Pancreas (tissue), 10 donors: Measurements from ENCODE around the gene R3HDM4. TPM values are rescaled to one million over a fixed set of nuclear protein-coding genes. Genes with fewer than 3 reads are reported as not detected.

Experiments used
- ATAC-seq, 4 donors: fragments of 200-7000 bp; cut with Tn5 transposase; one replicate each; pipeline versions ENCODE4 v1.8.0 to v1.9.1; 2020; ENCODE audit warnings: mild to moderate bottlenecking in 4 of 4, moderate library complexity in 4 of 4
- DNase-seq, 6 donors: peaks; one replicate each; pipeline ENCODE4 v3.0.0-alpha.2; 2020
- FAIRE-seq: peaks from 2 replicates; lab custom pipeline; 2012; peaks lifted over from hg19 to GRCh38; lab: Jason Lieb, UNC
- H3K27ac ChIP-seq, 4 donors: fragments of 200-600 bp; sonication (generic); 1 replicate in 3 of 4; 2 replicates in 1 of 4; pipeline versions ENCODE4 v1.5.0 to v1.8.0; 2020
- H3K27me3 ChIP-seq, 4 donors: fragments of 200-600 bp; one replicate each; pipeline ENCODE4 v1.8.0; 2021
- H3K36me3 ChIP-seq, 3 donors: fragments of 200-600 bp; sonication (generic) in 1 of 3; one replicate each; pipeline versions ENCODE4 v1.5.0 to v1.8.0; 2020 to 2021
- H3K4me1 ChIP-seq, 3 donors: fragments of 200-600 bp; one replicate each; pipeline ENCODE4 v1.8.0; 2021
- H3K4me3 ChIP-seq, 4 donors: fragments of 200-600 bp; sonication (generic) in 2 of 4; one replicate each; pipeline versions ENCODE4 v1.5.0 to v1.8.0; 2020 to 2021
- H3K9me3 ChIP-seq, 4 donors: fragments of 200-600 bp; one replicate each; pipeline ENCODE4 v1.8.0; 2021
- WGBS, 2 donors: extraction: QIAGEN DNeasy Blood & Tissue Kit; methylation state at CpG; one replicate each; pipeline ENCODE4 v1.1.7; 2013; 5-methylcytosine and 5-hydroxymethylcytosine counted together
- intact Hi-C, 3 donors: fragments of 100-400 bp; cut with DNase I; formaldehyde crosslinking; loops; one replicate each; pipeline versions ENCODE4 v1.11.1 to v1.14.2; 2022
- polyA plus RNA-seq, 2 donors: library from polyadenylated mRNA; stranded (reverse); fragments of 200-250 nt; gene quantifications; one replicate each; pipeline ENCODE4 v1.2.3, GENCODE V29; 2013
- total RNA-seq, 6 donors: library from RNA; stranded (reverse); fragmentation: NEBNext Ultra II Directional in 4 of 6; extraction: Animal tissue kit (Norgen Biotek cat#: 25700) in 4 of 6; gene quantifications; one replicate each; pipeline versions ENCODE4 v1.2.1 to v1.2.4, GENCODE V29; 2021 to 2023
- TF ChIP-seq, protein P1 (sequence below), 4 donors: fragments of 200-600 bp; sonication (generic) in 3 of 4; IDR thresholded peaks; one replicate each; pipeline versions ENCODE4 v1.5.0 to v1.8.0; 2021; ENCODE audit warnings: antibody characterized with exemption in 4 of 4
- donor health status: healthy with polysubstance abuse.
- donor health status: DM: no; HTN: no; CAD: no; lungs with moderate emphysema.
- donor health status: DM: no; HTN: no; CAD: no.
- donor health status: control.
- donor health status: control.
- donor health status: Bipolar disorder and iron deficiency.
- donor health status: DM: yes; HTN: yes; CAD: no.
- donor health status: DM: no; HTN: no; CAD: no.
- donor health status: DM: no; HTN: no; CAD: no.
- donor health status: DM: yes; HTN: yes; CAD: no.

The R3HDM4 gene
- total and polyA plus RNA-seq, 8 donors: 21.6 to 57.2 (median 31.8) TPM

DNA sequence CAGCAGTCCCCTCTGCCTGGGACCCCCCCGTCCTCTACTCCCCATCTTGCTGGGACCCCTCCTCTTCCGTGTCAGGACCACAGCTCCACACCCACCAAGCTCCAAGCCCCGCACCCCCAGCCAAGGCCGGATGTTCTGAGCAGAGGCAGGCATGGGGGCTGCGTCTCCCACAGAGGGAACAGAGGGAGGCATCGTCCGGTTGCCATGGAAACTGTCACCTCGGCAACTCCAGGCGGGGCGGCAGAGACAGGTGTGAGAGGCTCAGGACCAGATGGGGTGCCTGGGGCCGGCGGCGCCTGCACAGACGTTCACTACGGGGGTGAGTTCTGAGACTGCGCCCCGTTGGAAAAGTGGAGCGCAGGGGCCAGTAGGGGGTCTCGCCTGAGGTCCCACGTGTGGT is 14.4 kb downstream of the R3HDM4 start:
- TF ChIP-seq, protein P1, sequence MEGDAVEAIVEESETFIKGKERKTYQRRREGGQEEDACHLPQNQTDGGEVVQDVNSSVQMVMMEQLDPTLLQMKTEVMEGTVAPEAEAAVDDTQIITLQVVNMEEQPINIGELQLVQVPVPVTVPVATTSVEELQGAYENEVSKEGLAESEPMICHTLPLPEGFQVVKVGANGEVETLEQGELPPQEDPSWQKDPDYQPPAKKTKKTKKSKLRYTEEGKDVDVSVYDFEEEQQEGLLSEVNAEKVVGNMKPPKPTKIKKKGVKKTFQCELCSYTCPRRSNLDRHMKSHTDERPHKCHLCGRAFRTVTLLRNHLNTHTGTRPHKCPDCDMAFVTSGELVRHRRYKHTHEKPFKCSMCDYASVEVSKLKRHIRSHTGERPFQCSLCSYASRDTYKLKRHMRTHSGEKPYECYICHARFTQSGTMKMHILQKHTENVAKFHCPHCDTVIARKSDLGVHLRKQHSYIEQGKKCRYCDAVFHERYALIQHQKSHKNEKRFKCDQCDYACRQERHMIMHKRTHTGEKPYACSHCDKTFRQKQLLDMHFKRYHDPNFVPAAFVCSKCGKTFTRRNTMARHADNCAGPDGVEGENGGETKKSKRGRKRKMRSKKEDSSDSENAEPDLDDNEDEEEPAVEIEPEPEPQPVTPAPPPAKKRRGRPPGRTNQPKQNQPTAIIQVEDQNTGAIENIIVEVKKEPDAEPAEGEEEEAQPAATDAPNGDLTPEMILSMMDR (IDR thresholded peaks at IDR 0.05): no peak
- no peak overlapping the region for H3K27ac ChIP-seq
- ATAC-seq (peak in 2 of 4 donors; percentile 23 to 31), FAIRE-seq (no peak), DNase-seq (peak in 1 of 6 donors; percentile 81)
- 83 to 87% methylated on average over 20 of the region's 20 CpGs for WGBS, 2 donors
- no peaks in the 10 kb centered on the region for H3K9me3 ChIP-seq
- H3K27me3 ChIP-seq: no peaks in the 10 kb centered on the region
- H3K36me3 ChIP-seq: peaks cover 0 to 5% (median 3%) of the 10 kb centered on the region in 3 donors
- no peaks in the 10 kb centered on the region for H3K4me1 ChIP-seq
- no peak overlapping the region for H3K4me3 ChIP-seq
- intact Hi-C loops: no loop called here

- no peak for ATAC-seq
- no peak overlapping the region for H3K4me3 ChIP-seq
- peaks cover 0 to 5% (median 3%) of the 10 kb centered on the region in 3 donors for H3K36me3 ChIP-seq
- WGBS, 2 donors: 92 to 93% methylated on average over 26 of the region's 26 CpGs
- no peaks in the 10 kb centered on the region for H3K4me1 ChIP-seq
- DNase-seq: peak in 1 of 6 donors; percentile 70
- no peak overlapping the region for H3K27ac ChIP-seq
- no peaks in the 10 kb centered on the region for H3K9me3 ChIP-seq
- no peaks in the 10 kb centered on the region for H3K27me3 ChIP-seq
- FAIRE-seq: no peak
- TF ChIP-seq, protein P1 (IDR thresholded peaks at IDR 0.05): no peak
- intact Hi-C loops: no loop called here
Observed at GRCh38 chr19:897442-898039, 15.5 kb downstream of the R3HDM4 start.

DNA sequence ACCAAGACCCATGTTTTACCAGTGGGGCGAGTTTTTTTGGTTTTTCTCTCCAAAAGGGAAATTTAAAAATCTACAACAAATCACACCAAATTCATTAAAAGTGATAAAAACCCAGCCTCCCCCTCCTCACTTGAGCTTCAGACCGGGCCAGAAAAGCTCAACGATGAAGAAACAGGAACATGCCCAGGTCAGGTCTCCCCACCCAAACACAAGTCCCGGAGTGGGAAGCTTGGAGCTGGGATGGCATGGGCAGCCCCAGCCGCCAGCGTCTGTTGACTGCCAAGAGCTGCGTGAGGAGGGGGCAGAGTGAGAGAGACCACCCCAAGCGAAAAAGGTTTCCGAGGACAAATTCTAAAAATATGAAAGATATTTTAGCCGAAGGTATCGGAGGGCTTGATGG is 16.0 kb downstream of the R3HDM4 start:
- Histone ChIP-seq H3K4me3 (no peak overlapping the region), H3K9me3 (no peaks in the 10 kb centered on the region), H3K27ac (no peak overlapping the region), H3K27me3 (no peaks in the 10 kb centered on the region), H3K4me1 (no peaks in the 10 kb centered on the region), H3K36me3 (peaks cover 0 to 5% (median 3%) of the 10 kb centered on the region in 3 donors)
- FAIRE-seq (no peak), ATAC-seq (no peak), DNase-seq (no peak)
- TF ChIP-seq, protein P1 (IDR thresholded peaks at IDR 0.05): no peak
- intact Hi-C loops: no loop called here
- WGBS, 2 donors: 92% methylated on average over 11 of the region's 11 CpGs

- Histone ChIP-seq H3K4me3 (no peak overlapping the region), H3K9me3 (no peaks in the 10 kb centered on the region), H3K4me1 (no peaks in the 10 kb centered on the region), H3K36me3 (peaks cover 0 to 5% (median 3%) of the 10 kb centered on the region in 3 donors), H3K27me3 (no peaks in the 10 kb centered on the region), H3K27ac (no peak overlapping the region)
- FAIRE-seq (no peak), DNase-seq (peak in 1 of 6 donors; percentile 66), ATAC-seq (no peak)
- TF ChIP-seq, protein P1 (IDR thresholded peaks at IDR 0.05): no peak
- WGBS, 2 donors: 94 to 95% methylated on average over 10 of the region's 10 CpGs
- intact Hi-C loops: no loop called here
Observed at GRCh38 chr19:896434-896833, 16.6 kb downstream of the R3HDM4 start.
